Anterior cingulate cortex (tissue), 58 donors: Measurements from ENCODE around the gene STX10.

Source experiments
- DNase-seq, 58 donors: peaks; one replicate each; lab custom pipeline; 2025; lab: John Stamatoyannopoulos, UW

STX10 gene

DNA sequence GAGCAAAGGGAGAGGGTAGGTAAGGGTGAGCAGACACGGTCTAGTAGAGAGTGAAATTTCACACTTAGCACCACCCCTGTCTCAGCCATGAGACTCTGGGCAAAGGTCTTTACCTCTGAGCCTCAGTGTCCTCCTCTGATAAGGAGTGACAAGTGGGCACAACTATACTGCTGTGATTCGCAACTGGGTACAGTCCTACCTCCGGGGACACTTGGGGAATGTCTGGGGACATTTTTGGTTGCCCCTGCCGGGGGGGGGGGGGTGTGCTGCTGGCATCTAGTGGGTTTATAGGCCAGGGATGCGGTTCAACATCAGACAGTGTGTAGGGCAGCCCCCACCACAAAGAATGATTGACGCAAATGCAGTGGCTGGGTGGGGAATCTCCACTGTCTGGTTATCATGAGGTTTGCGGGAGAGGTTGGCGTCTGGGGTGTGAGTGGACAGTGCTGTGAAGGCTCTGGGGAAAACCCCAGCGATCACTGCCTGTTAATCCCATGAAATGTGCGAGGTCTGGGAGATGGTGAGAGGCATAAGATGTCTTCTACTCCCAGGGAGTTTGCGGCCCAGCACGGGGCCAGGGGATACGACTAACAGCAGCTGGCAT is 27.8 kb downstream of the STX10 start:
- no peak for DNase-seq

- DNase-seq = no peak
Measured at GRCh38 chr19:13121551-13122274, 28.5 kb downstream of the STX10 start.

DNA sequence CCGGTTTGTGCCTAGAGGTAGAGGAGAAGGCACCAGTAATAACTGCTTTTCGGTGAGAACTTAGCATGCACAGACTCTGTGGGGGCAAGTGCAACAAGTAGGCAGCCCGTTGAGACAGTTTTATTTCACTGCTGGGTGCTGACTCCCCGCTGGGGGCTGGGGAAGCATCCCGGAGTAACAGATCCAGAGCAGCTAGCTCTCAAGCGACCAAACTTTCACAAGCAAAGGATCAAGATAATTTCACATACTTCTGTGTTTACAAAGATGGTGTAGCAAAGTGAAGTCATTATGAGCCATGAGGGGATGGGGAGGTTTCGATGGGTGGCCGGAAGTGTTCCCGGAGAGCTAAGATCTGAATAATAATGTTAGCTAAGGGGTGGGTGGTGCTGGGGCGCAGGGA is 29.4 kb downstream of the STX10 start:
- DNase-seq = no peak

DNA sequence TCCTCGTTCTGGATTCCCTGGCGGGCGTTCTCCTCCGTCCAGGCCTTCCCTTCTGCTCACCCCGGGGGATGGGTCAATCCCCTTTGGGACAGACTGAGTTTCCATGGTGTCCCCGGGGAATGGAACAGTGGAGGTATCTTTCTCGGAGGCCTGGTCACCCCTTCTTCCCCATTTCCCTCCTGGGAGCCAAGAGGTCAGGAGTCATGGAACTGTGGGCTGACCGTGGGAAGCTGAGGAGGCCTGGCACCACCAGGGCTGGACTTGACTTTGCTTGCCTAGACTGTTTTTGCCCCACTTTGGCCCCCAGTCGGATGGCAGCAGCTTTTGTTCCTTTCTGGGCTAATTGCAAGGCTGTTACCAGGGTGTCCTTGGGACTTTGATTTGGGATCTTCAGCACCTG is 30.1 kb downstream of the STX10 start:
- no peak for DNase-seq

- DNase-seq = no peak
Measured at GRCh38 chr19:13119627-13120026, 30.5 kb downstream of the STX10 start.

DNA sequence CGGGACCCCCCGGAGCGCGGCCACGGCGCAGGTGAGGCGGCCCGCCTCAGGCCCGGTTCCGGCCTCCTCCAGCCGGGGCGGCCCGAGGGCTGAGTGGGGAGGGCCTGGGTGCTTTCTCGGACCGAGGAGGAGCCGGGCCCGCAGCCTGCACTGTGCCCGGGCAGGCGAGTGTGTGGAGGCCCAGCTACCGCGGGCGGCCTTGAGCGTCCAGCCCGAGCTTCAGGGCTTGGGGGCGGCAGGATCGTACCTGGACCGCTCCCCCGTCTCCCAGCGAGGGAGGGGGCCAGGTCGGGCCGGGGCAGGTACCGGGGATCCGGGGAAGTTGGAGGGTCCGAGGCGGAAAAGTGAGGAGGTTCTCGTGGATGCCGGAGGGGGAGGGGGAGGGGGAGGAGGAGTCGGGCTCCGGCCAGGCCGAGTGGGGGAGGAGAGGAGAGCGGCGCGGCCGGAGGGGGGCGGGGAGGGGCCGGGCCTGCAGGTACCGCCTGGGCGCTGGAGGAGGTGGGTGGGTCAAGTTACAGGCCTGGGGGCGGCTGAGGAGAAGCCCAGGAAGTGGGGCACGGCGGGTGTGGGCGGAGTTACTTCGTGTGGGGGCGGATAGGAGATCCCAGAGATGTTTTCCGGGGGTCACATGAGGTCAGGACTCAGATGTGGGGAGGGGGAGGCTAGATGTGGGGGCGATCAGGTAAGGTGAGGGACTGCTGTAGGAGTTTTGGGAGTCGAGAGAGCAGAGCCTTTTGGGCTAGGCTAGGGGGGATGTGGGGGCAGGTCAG is 31.6 kb downstream of the STX10 start:
- DNase-seq = peak in 3 of 58 donors; percentile 18 to 44 (median 35)

DNA sequence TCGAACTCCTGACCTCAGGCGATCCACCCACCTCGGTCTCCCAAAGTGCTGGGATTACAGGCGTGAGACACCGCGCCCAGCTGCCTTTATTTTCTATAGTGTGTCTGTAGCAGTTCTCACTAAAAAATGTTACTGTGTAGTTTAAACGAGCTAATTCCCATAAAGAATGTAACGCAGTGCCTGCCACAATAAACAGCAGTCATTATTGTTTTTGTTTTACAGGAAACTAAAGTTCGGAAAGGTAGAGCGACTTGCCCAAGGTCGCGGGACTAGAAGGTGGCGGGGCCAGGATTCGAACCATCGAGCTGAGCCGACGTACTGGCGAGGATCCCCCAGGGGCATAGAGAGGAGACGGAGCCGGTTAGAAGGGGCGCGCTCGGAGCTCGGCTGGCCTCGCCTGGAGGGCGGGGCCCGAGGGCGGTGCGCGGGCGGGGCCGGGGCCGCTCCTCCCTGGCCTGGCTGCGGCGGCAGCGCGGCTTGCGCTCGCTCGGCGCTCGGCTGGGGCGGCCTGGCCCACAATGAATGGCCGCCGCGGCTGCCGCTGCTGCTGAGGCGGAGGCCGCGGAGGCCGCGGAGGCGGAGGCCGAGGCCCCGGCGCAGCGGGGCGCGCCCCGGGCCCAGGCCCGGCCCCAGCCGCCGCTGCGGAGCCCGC is 32.3 kb downstream of the STX10 start, which contains the start of gene NACC1:
Gene NACC1 (plus strand): TSS at position 493 of the 652 bp plus-strand sequence. CDS start 16,944 bp downstream, outside the sequence.
- peak in 57 of 58 donors; percentile 28 to 94 (median 82) for DNase-seq

GRCh38 chr19:13117176-13117771 is 32.9 kb downstream of the STX10 start:
- DNase-seq = no peak

DNA sequence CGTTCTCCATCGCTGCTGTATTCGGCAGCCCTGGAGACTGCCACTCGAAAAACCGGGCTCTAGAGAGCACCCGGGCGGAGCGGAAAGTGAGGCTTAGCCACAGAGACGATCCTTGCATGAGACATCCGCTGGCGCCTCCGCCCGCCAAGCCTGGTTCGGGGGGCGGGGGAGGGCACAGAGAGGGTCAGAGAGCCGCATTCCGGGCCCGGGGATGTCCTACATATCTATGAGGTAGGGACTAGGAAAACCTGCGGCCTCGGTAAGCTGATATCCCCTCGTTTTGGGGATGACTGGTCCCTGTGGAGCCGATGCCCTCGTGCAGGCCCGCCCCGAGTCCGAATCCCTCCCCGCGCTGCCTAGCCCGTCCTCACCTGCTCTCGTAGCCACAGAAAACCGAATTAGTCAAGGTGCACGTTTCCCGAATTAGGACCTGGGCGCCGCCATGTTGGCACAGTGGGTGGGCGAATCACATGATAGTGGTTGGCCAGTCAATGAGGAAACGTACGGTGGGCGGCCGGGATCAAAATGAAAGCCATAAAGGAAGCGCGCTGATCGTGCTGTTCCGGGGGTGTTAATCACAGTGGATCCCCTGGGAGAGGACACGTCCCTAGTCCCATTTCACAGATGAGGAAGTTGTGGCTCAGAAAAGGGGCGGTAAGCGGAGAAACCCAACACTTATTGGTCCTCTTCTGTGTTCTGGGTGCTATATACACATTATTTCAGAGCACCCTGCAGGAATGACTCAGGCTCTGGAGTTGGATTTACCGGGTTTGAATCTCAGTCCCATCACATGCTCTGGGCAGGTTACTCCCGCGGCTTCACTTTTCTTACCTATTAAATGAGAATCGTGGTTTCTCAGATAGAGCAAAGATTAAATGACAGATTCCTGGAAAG is 33.6 kb downstream of the STX10 start, which contains the start of gene TRMT1:
Gene TRMT1 (minus strand): TSS at position 459 of the 894 bp plus-strand sequence. CDS start 341 bp downstream, at position 118.
- peak; percentile 40 to 95 (median 84) for DNase-seq

DNA sequence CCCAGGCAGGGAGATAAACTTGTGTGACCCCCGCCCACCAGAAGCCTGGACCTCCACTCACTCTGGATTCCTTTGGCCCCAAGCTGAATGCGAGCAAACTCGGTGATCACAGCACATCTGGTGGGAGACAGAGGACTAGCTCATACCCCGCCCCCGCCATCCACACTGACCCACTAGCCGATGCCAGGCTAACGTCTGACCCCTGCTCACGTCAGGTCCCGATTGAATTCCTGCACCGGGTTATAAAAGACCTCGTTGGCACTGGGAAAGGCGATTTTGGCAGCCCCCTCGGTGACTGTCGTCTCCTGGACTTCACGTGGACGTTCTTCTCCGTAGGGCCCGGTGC is 34.3 kb downstream of the STX10 start:
- no peak for DNase-seq

- DNase-seq = no peak
Measured at GRCh38 chr19:13112555-13112954, 37.6 kb downstream of the STX10 start.

DNA sequence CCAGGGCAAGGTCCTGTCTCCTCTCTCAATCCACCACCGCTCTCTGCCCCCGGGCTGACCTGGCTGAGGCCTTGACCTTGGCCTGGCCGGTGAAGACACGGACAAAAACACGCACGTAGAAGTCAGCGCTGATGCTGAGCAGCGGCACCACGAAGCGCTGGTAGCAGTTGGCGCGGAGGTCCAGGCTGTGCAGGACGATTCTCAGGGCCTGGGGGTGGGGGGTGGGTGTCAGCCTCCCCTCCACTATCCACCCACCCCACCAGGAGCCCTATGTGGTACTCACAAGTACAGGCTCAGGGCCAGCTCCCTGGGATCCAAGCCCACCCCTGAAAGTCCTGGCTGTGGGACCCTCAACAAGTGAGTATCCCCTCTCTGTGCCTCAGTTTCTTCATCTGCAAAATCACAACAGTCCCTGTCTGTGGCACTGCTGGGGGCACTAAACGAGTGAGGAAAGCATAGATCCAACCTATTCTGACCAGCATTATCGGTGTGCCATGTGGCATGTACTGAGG is 40.0 kb downstream of the STX10 start:
- no peak for DNase-seq

DNA sequence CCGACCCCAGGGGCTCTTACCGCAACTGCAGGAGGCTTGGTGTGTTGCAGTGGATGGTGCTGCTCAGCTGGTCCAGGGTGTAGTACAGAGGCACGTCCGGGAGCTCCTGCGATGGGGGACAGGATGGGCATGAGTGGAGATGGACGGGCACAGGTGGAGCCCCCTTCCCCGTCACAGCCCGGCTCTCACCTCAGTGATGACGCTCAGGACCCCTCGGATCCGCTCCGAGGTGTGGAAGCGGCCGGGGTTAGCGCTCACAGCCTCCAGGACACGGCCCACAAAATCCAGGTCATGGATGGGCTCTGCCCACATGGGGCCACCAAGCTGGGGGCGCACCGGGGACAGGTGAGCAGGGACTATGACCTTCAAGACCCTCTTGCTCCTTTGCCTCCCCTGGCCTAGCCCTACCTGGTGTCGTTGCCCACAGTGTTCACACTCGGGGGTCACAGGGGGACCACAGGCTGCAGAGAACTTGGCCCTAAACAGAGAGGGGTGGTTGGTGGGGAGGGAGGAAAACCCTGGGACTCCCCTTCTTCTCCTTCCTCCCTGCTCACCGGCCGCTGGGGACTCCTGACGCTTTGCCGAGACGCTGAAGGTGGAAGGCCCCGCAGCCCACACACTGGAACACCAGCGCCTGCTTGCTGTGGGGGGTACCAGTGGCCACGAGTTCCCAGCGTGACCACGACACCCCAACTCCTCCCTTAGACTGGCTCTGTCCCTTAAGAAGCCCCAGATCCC is 40.6 kb downstream of the STX10 start:
- no peak for DNase-seq

- no peak for DNase-seq
Measured at GRCh38 chr19:13104848-13105711, 45.1 kb downstream of the STX10 start.

DNA sequence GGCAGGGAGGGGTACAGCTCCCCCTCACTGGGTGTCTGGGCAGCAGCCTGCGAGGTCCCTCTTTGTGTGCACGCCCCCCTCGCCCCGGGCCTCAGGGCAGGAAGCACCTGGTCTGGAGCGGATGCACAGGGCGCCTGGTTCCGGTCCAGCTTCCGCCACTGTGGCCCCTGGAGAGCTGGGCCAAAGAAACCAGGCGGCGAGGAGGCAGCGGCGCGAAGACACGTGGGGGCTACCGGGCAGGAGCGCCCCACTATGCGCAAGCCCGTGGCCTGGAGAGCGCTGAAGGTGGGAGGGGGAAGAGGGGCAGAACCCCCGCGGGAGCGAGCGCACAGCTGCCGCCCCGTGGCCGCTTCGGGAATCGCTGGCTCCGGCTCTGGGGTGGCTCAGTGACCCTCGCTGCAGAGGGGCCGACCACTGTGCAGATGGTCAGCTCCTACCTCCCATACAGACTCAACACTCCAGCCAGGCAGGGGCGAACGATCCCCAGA is 45.8 kb downstream of the STX10 start:
- DNase-seq = peak in 33 of 58 donors; percentile 25 to 76 (median 53)

DNA sequence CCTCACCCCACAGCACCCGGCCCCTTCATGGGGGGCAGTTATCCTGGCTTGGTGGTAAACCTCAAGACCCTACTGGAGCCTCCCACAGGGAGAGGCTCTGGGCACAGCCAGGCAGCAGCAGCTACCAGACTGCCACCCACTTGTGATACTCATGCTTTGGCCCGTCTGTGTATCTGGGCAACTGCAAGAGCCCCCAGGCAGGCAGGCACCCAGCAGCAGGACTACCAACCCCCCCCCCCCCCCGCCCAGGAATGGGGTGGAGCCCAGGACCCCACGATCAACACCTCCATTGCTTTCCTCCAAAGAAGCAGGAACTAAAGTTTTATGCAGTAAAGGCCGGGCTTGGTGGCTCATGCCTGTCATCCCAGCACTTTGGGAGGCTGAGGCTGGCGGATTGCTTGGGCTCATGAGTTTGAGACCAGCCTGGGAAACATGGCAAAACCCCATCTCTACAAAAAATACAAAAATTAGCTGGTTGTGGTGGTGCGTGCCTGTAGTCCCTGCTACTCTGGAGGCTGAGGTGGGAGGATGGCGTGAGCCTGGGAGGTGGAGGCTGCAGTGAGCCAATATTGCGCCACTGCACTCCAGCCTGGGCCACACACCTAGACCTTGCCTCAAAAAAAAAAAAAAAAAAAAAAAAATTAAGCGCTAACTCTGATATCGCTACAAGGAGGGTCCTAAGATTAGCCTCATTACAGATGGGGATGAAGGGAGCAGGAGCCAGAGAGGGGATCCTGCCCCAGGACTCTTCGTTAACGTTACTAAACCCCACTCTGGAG is 46.4 kb downstream of the STX10 start:
- DNase-seq = no peak
